IgD-negative memory B cell (primary cell): ENCODE measurements around the gene CD37. TPM values are rescaled to one million over a fixed set of nuclear protein-coding genes. Genes with fewer than 3 reads are reported as not detected.
"Not testable (repeated sequence)": the region's sequence is repeated elsewhere in the genome, so short reads cannot be mapped to it uniquely, and the experiment has no call there.

Experiments used
- H3K27ac Mint-ChIP-seq, 3 donors: one replicate each; pipeline ENCODE4 v1.8.0; 2020 to 2022; ENCODE audit warnings: mild to moderate bottlenecking in 3 of 3, mixed read lengths in 3 of 3, moderate library complexity in 1 of 3
- H3K27me3 Mint-ChIP-seq: one replicate; pipeline ENCODE4 v1.8.0; 2021; ENCODE audit warnings: mixed read lengths
- H3K36me3 Mint-ChIP-seq: one replicate; pipeline ENCODE4 v1.8.0; 2020; ENCODE audit warnings: mild to moderate bottlenecking, mixed read lengths
- H3K4me1 Mint-ChIP-seq, 3 donors: one replicate each; pipeline ENCODE4 v1.8.0; 2020 to 2022; ENCODE audit warnings: mixed read lengths in 3 of 3, mild to moderate bottlenecking in 1 of 3
- H3K4me3 Mint-ChIP-seq, 4 donors: one replicate each; pipeline ENCODE4 v1.8.0; 2020 to 2022; ENCODE audit warnings: mild to moderate bottlenecking in 4 of 4, mixed read lengths in 4 of 4, moderate library complexity in 3 of 4
- H3K9me3 Mint-ChIP-seq, 3 donors: one replicate each; pipeline ENCODE4 v1.8.0; 2020 to 2021; ENCODE audit warnings: mixed read lengths in 3 of 3, mild to moderate bottlenecking in 1 of 3
- polyA plus RNA-seq: library from polyadenylated mRNA; unstranded; fragments of 300-500 nt; fragmentation: Illumina TruSeq; gene quantifications from one replicate; pipeline ENCODE4 v1.2.3, GENCODE V29; 2021

CD37 gene
- polyA plus RNA-seq: 754 TPM

DNA sequence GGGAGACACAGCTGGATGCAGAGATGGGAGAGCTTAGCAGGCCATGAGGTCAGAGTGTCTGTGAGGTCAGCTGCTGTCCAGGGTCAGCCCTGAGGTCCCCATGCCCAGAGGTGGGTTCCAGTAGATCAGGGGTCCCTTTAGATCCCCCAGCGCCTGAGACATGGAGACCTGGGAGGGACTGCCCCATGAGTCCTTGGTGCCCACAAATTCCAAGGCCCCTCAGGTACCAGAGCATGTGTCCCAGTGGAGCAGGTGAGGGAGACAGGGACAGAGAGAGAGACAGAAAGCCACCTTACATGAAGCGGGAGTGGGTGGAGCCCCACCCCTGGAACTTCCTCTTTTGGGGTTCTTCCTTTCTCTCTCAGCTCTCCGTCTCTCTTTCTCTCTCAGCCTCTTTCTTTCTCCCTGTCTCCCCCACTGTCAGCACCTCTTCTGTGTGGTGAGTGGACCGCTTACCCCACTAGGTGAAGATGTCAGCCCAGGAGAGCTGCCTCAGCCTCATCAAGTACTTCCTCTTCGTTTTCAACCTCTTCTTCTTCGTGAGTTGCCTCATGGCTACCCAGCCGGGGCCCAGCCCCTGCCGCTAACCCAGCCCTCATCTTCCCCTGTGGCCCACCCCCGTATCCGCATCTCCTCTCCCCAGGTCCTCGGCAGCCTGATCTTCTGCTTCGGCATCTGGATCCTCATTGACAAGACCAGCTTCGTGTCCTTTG, at the start of gene CD37:
Gene CD37 (plus strand): TSS at position 336 of the 713 bp plus-strand sequence. CDS start 135 bp downstream, at position 471.
- H3K27ac Mint-ChIP-seq: peak within 1 kb of the TSS; percentile 80 to 99 (median 99)
- H3K4me1 Mint-ChIP-seq: peaks cover 25 to 45% (median 44%) of the 10 kb centered on the region in 3 donors
- peak within 1 kb of the TSS; percentile 98 to 99 (median 98) for H3K4me3 Mint-ChIP-seq
- H3K36me3 Mint-ChIP-seq: peaks cover 14% of the 10 kb centered on the region
- H3K27me3 Mint-ChIP-seq: peaks cover 1% of the 10 kb centered on the region
- H3K9me3 Mint-ChIP-seq: peaks cover 0 to 1% (median 0%) of the 10 kb centered on the region in 3 donors

GRCh38 chr19:49287141-49287770, 48.0 kb upstream of the CD37 start:
- Mint-ChIP-seq H3K36me3 (peaks cover 6% of the 10 kb centered on the region), H3K27ac (no peak overlapping the region), H3K4me3 (no peak overlapping the region), H3K4me1 (peaks cover 0 to 5% (median 1%) of the 10 kb centered on the region in 3 donors), H3K27me3 (peaks cover 2% of the 10 kb centered on the region), H3K9me3 (peaks cover 0 to 2% (median 0%) of the 10 kb centered on the region in 3 donors)

- not testable (repeated sequence) for H3K4me1 Mint-ChIP-seq, H3K36me3 Mint-ChIP-seq, H3K27me3 Mint-ChIP-seq, H3K27ac Mint-ChIP-seq, H3K4me3 Mint-ChIP-seq, H3K9me3 Mint-ChIP-seq
These were observed 47.0 kb upstream of the CD37 start for GRCh38 chr19:49288205-49288604.

GRCh38 chr19:49289286-49289685, 45.9 kb upstream of the CD37 start:
- H3K36me3 Mint-ChIP-seq, H3K4me1 Mint-ChIP-seq, H3K9me3 Mint-ChIP-seq, H3K27ac Mint-ChIP-seq, H3K27me3 Mint-ChIP-seq: not testable (repeated sequence)
- H3K4me3 Mint-ChIP-seq: peak overlapping the region in 1 of 4 donors; percentile 52

DNA sequence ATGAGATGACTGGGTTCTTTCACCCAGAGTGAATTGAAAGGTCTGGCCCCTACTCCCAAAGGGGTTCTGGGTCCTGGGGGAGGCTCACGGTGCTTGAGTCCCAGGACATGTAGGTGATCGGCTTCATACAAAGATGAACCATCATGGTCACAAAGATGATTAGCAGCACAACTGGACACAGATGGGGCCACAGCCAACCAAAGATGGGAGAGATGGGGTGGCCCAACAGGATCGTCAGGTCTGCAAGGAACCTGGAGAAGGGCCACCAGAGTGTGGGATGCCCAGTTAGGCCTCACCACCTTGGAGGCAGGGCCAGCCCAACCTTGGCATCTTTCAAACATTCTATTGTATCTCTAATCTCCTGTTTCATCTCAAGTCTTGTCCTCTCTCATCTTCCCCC, 44.7 kb upstream of the CD37 start:
- Mint-ChIP-seq H3K9me3 (peaks cover 0 to 2% (median 0%) of the 10 kb centered on the region in 3 donors), H3K4me1 (peaks cover 1 to 5% (median 3%) of the 10 kb centered on the region in 3 donors), H3K4me3 (no peak overlapping the region), H3K36me3 (peaks cover 9% of the 10 kb centered on the region), H3K27me3 (no peaks in the 10 kb centered on the region), H3K27ac (no peak overlapping the region)

GRCh38 chr19:49294401-49294800, 40.8 kb upstream of the CD37 start:
- H3K9me3 Mint-ChIP-seq: no peaks in the 10 kb centered on the region
- no peak overlapping the region for H3K27ac Mint-ChIP-seq
- no peaks in the 10 kb centered on the region for H3K27me3 Mint-ChIP-seq
- H3K4me3 Mint-ChIP-seq: no peak overlapping the region
- H3K36me3 Mint-ChIP-seq: peaks cover 3% of the 10 kb centered on the region
- H3K4me1 Mint-ChIP-seq: peaks cover 0 to 9% (median 3%) of the 10 kb centered on the region in 3 donors

GRCh38 chr19:49295208-49295880, 39.9 kb upstream of the CD37 start:
- peaks cover 3% of the 10 kb centered on the region for H3K36me3 Mint-ChIP-seq
- H3K4me1 Mint-ChIP-seq: peaks cover under 1 to 9% (median 3%) of the 10 kb centered on the region in 3 donors
- no peak overlapping the region for H3K27ac Mint-ChIP-seq
- no peak overlapping the region for H3K4me3 Mint-ChIP-seq
- no peaks in the 10 kb centered on the region for H3K27me3 Mint-ChIP-seq
- no peaks in the 10 kb centered on the region for H3K9me3 Mint-ChIP-seq

- peaks cover 3% of the 10 kb centered on the region for H3K36me3 Mint-ChIP-seq
- peaks cover 9 to 19% (median 14%) of the 10 kb centered on the region in 3 donors for H3K4me1 Mint-ChIP-seq
- H3K4me3 Mint-ChIP-seq: no peak overlapping the region
- no peak overlapping the region for H3K27ac Mint-ChIP-seq
- no peaks in the 10 kb centered on the region for H3K9me3 Mint-ChIP-seq
- no peaks in the 10 kb centered on the region for H3K27me3 Mint-ChIP-seq
These were observed 37.8 kb upstream of the CD37 start for GRCh38 chr19:49297403-49297802.

DNA sequence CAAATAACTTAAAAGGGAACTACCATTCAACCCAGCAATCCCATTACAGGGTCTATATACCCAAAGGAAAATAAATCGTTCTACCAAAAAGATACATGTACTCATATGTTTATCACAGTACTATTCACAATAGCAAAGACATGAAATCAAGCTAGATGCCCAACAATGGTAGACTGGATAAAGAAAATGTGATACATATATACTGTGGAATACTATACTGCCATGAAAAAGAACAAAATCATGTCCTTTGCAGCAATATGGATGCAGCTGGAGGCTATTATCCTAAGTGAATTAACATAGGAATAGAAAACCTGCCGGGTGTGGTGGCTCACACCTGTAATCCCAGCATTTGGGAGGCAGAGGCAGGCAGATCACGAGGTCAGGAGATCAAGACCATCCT, 36.6 kb upstream of the CD37 start:
- H3K9me3 Mint-ChIP-seq, H3K4me3 Mint-ChIP-seq, H3K27ac Mint-ChIP-seq, H3K36me3 Mint-ChIP-seq, H3K27me3 Mint-ChIP-seq: not testable (repeated sequence)
- H3K4me1 Mint-ChIP-seq: peaks cover 14 to 19% (median 14%) of the 10 kb centered on the region in 3 donors

DNA sequence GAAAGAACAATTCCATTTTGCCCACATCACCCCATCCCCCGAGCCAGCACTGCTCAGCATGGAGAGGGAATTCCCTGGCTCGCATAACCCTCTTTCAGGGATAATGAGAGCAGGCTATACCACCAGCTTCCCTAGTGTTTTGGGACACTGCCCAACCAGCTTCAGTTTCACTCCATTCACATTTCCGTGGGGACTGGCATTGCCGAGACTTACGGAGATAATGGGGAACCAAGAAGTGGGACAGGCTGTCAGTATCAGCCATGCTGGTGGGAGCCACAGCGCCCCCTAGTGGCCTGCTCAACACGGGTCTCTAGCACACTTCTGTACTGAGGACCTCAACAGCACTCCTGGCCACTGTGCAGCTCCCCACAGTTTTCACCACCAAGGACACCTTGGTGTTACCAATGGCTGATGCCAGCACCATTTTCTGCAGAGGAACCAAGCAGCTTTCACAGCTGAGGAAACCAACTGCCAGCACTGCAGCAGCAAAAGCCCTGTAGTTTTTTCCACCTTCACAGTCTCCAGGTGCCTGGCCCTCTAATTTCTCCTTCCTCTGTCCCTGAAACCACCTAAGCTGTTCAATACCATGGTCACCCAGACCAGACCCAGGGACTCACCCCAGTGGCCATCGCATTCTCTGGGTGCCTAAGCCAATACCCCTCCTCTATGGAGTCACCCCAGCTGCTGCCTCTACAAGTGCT, 33.9 kb upstream of the CD37 start:
- no peaks in the 10 kb centered on the region for H3K27me3 Mint-ChIP-seq
- H3K4me3 Mint-ChIP-seq: peak overlapping the region in 1 of 4 donors; percentile 60
- H3K9me3 Mint-ChIP-seq: peaks cover 0 to 6% (median 0%) of the 10 kb centered on the region in 3 donors
- peaks cover 4% of the 10 kb centered on the region for H3K36me3 Mint-ChIP-seq
- H3K4me1 Mint-ChIP-seq: peaks cover 11 to 19% (median 16%) of the 10 kb centered on the region in 3 donors
- peak overlapping the region in 2 of 3 donors; percentile 27 to 65 for H3K27ac Mint-ChIP-seq

- Mint-ChIP-seq H3K4me1 (peaks cover 13 to 23% (median 18%) of the 10 kb centered on the region in 3 donors), H3K27ac (peak overlapping the region in 1 of 3 donors; percentile 65), H3K4me3 (no peak overlapping the region), H3K27me3 (no peaks in the 10 kb centered on the region), H3K9me3 (peaks cover 0 to 6% (median 0%) of the 10 kb centered on the region in 3 donors), H3K36me3 (peaks cover 4% of the 10 kb centered on the region)
These were observed 33.3 kb upstream of the CD37 start for GRCh38 chr19:49301866-49302252.

DNA sequence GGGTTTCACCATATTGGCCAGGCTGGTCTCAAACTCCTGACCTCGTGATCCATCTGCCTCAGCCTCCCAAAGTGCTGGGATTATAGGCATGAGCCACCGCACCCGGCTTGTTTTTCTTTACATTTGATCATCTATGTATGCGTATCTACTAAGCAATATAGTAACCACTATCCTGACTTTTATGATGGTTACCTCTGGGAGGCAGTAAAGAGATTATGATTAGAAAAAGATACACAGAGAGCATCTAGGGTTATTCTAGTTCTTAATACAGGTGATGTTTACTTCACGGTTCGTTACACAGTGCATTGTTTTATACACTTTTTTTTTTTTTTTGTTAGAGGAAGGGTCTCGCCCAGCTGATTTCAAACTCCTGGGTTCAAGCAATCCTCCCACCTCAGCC, 28.5 kb upstream of the CD37 start:
- Mint-ChIP-seq H3K36me3 (peaks cover 16% of the 10 kb centered on the region), H3K27ac (peak overlapping the region in 2 of 3 donors; percentile 2 to 33), H3K4me1 (peaks cover 15 to 30% (median 20%) of the 10 kb centered on the region in 3 donors), H3K4me3 (peak overlapping the region in 2 of 4 donors; percentile 8 to 9)
- not testable (repeated sequence) for H3K9me3 Mint-ChIP-seq, H3K27me3 Mint-ChIP-seq

DNA sequence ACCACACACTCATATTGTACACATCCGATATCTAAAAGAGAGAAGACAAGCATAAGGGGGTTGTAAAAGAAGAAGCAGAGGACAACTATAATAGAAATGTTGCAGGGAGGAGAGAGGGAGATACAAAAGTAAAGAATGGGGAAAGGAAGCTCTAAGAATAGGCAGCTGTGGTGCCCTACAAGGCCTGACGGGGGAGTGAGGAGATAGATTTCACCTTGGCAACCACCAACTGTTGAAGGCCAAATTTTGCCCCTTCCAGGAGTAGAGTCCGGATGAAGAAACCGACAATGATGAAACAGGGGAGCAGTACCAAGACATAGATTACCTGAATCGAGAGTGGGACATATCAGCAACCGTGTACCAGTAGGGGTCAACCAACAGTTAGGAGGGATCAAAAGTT, 26.1 kb upstream of the CD37 start:
- Mint-ChIP-seq H3K27ac (peak overlapping the region; percentile 8 to 74 (median 16)), H3K27me3 (no peaks in the 10 kb centered on the region), H3K9me3 (no peaks in the 10 kb centered on the region)

GRCh38 chr19:49315111-49315510, 20.1 kb upstream of the CD37 start:
- no peaks in the 10 kb centered on the region for H3K27me3 Mint-ChIP-seq
- H3K27ac Mint-ChIP-seq: peak overlapping the region in 2 of 3 donors; percentile 8 to 14
- H3K4me1 Mint-ChIP-seq: peaks cover 23 to 28% (median 24%) of the 10 kb centered on the region in 3 donors
- H3K9me3 Mint-ChIP-seq: peaks cover 0 to 13% (median 13%) of the 10 kb centered on the region in 3 donors
- peaks cover 27% of the 10 kb centered on the region for H3K36me3 Mint-ChIP-seq
- no peak overlapping the region for H3K4me3 Mint-ChIP-seq

More for the DNA sequence above, 26.1 kb upstream of the CD37 start:
- Mint-ChIP-seq H3K4me3 (peak overlapping the region in 1 of 4 donors; percentile 73), H3K4me1 (peaks cover 22 to 25% (median 23%) of the 10 kb centered on the region in 3 donors), H3K36me3 (peaks cover 14% of the 10 kb centered on the region)
